ENCODE results near the gene OR4D11.
A peak's percentile ranks its signal among the peaks of the same experiment; 100 is the strongest.
"Not testable (repeated sequence)": the region's sequence is repeated elsewhere in the genome, so short reads cannot be mapped to it uniquely, and the experiment has no call there.

The OR4D11 gene

DNA sequence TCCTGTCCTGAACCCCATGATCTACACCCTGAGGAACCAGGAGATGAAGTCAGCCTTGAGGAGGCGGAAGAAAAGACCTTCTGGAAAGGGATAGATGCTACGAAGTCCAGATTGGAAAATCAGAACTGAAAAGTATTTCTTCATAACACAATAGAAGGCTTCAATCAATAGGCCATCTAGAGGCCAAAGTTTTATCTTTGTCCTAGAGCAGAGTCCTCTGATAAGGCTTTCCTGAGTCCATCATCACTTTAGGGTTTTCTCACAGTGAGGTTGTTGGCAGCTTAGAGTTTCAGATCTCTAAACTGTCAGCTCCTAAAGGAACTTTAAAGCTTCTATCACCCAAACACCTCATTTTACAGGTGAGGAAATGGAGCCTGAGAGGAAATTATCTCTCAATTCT lies 29.2 kb downstream of the OR4D11 start:
- H3K9me3 ChIP-seq (ENCODE audit: control insufficient read depth, insufficient read depth, low read length) = no peaks in the 10 kb centered on the region
- no peaks in the 10 kb centered on the region for H3K36me3 ChIP-seq (ENCODE audit: insufficient read depth, low read length)
- peaks cover 15% of the 10 kb centered on the region; the same call in 1 of the 2 replicates for H3K4me1 ChIP-seq (ENCODE audit: insufficient read depth, low read length)
- no peak overlapping the region for H3K9ac ChIP-seq (ENCODE audit: low read depth, low read length)

DNA sequence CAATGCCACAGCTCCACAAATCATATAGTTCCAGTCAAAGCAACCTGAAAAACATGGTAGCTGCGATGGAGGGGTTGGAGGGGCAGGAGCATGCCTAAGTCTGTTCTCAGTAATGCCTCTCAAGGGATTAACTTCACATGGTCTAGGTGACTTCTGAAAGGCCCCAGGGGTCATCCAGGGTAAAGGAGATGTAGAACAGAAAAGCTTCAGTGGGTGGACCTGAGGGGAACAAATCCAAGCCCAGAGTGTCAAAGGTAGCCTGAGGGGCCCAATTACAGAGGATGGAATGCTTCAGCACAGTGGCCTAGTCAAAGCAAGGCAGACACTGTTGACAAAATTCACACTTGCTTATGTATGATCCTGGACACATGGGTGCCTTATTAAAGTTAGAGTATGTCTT lies 31.3 kb downstream of the OR4D11 start:
- Histone ChIP-seq H3K9ac (ENCODE audit: low read depth, low read length) (no peak overlapping the region), H3K9me3 (ENCODE audit: control insufficient read depth, insufficient read depth, low read length) (no peaks in the 10 kb centered on the region), H3K4me1 (ENCODE audit: insufficient read depth, low read length) (no peaks in the 10 kb centered on the region), H3K36me3 (ENCODE audit: insufficient read depth, low read length) (no peaks in the 10 kb centered on the region)

DNA sequence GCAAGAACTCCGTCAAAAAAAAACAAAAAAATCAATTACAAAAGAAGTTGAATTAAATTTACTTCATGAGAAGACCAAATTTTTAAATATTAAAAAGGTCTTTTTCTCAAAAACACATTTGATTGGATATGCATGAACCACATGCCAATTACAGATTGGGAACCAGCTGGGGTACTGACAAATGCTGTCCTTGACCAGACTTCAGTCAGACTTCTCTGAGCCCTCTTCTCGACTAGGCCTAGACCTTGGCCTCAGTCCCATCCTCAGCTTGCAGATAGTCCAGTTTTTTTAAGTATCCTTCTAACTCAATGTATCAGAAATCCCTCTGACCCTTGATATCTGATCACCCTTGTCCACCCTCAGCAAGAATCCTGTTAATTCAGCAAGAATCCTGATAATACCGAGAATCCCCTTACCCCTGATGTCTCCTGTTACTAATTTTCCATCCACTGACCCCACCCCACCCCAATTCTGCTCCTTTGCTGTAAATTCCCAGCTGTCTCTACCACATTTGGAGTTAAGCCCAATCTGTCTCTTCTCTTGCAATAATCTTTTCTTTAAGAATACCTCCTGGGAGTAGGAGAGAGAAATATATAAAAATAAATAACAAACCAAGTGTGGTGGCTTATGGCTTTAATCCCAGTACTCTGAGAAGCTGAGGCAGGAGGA lies 38.9 kb downstream of the OR4D11 start:
- H3K36me3 ChIP-seq (ENCODE audit: insufficient read depth, low read length) = no peaks in the 10 kb centered on the region
- no peaks in the 10 kb centered on the region for H3K4me1 ChIP-seq (ENCODE audit: insufficient read depth, low read length)
- no peak overlapping the region for H3K9ac ChIP-seq (ENCODE audit: low read depth, low read length)
- H3K9me3 ChIP-seq (ENCODE audit: control insufficient read depth, insufficient read depth, low read length) = no peaks in the 10 kb centered on the region

DNA sequence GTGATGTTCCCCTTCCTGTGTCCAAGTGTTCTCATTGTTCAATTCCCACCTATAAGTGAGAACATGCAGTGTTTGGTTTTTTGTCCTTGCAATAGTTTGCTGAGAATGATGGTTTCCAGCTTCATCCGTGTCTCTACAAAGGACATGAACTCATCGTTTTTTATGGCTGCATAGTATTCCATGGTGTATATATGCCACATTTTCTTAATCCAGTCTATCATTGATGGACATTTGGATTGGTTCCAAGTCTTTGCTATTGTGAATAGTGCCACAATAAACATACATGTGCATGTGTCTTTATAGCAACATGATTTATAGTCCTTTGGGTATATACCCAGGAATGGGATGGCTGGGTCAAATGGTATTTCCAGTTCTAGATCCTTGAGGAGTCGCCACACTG lies 40.3 kb downstream of the OR4D11 start:
- H3K36me3 ChIP-seq (ENCODE audit: insufficient read depth, low read length); H3K9ac ChIP-seq (ENCODE audit: low read depth, low read length); H3K9me3 ChIP-seq (ENCODE audit: control insufficient read depth, insufficient read depth, low read length); H3K4me1 ChIP-seq (ENCODE audit: insufficient read depth, low read length): not testable (repeated sequence)

DNA sequence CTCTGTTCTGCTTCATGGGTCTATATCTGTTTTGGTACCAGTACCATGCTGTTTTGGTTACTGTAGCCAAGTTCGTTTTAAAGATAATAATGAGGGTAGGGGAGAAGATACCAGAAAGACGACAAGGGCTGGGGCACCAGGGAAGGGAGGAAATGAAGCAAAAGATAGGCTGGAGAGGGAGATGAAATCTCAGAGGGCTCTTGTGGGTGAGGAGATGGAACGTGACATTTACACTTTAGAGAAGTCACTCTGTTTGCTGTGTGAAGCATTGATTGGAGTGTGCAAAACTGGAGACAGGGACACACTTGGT lies 41.4 kb downstream of the OR4D11 start:
- H3K36me3 ChIP-seq (ENCODE audit: insufficient read depth, low read length) = no peaks in the 10 kb centered on the region
- H3K9ac ChIP-seq (ENCODE audit: low read depth, low read length) = peak overlapping the region; percentile 73; the same call in 1 of the 2 replicates
- no peaks in the 10 kb centered on the region for H3K9me3 ChIP-seq (ENCODE audit: control insufficient read depth, insufficient read depth, low read length)
- peaks cover 7% of the 10 kb centered on the region for H3K4me1 ChIP-seq (ENCODE audit: insufficient read depth, low read length)

DNA sequence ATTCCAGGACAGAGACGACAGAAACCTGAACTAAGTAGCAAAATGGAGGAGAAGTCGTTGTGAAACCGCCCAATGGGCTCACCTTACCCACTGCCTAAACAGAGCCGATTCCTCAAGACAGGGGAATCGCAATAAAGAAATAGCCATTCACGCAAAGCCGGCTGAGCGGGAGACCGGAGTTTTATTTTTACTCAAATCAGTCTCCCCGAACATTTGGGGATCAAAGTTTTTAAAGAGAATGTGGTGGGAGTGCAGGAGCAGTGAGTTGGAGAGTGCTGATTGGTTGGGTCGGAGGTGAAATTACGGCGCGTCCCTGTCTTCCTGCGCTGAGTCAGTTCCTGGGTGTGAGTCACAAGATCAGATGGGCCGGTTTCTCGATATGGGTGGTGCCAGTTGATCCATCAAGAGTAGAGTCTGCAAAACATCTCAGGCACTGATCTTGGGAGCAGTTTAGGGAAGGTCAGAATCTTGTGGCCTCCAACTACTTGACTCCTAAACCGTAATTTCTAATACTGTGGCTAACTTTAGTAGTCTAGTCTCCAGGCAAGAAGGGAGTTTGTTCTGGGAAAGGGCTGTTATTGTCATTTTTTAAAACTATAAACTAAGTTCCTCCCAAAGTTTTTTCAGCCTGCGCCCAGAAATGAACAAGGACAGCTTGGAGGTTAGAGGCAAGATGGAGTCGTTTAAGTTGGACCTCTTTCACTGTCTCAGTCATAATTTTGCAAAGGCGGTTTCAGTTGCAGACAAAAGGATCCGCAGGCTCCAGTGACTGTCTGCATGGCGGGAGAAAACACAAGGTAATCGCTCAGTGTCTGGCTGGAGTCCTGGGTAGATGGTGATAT lies 42.0 kb downstream of the OR4D11 start:
- no peaks in the 10 kb centered on the region for H3K36me3 ChIP-seq (ENCODE audit: insufficient read depth, low read length)
- H3K4me1 ChIP-seq (ENCODE audit: insufficient read depth, low read length) = peaks cover 7% of the 10 kb centered on the region
- peak overlapping the region; percentile 73 for H3K9ac ChIP-seq (ENCODE audit: low read depth, low read length)
- no peaks in the 10 kb centered on the region for H3K9me3 ChIP-seq (ENCODE audit: control insufficient read depth, insufficient read depth, low read length)

DNA sequence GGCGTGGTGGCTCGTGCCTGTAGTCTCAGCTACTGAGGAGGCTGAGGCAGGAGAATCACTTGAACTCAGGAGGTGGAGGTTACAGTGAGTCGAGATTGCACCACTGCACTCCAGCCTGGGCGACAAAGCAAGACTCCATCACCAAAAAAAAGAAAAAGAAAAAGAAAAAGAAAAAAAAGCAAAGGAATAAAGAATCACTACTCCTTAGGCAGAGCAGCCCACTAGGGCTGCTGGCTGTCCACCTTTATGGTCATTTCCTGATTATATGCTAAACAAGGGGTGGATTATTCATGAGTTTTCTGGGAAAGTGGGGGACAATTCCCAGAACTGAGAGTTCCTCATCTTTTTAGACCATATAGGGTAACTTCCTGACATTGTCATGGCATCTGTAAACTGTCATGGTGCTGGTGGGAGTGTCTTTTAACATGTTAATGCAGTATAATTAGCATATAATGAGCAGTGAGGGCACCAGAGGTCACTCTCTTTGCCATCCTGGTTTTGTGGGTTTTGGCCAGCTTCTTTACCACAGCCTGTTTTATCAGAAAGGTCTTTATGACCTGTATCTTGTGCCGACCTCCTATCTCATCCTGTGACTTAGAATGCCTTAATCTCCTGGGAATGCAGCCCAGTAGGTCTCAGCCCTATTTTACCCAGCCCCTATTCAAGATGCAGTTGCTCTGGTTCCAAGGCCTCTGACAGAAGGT lies 44.4 kb downstream of the OR4D11 start:
- not testable (repeated sequence) for H3K4me1 ChIP-seq (ENCODE audit: insufficient read depth, low read length); H3K36me3 ChIP-seq (ENCODE audit: insufficient read depth, low read length); H3K9me3 ChIP-seq (ENCODE audit: control insufficient read depth, insufficient read depth, low read length); H3K9ac ChIP-seq (ENCODE audit: low read depth, low read length)

DNA sequence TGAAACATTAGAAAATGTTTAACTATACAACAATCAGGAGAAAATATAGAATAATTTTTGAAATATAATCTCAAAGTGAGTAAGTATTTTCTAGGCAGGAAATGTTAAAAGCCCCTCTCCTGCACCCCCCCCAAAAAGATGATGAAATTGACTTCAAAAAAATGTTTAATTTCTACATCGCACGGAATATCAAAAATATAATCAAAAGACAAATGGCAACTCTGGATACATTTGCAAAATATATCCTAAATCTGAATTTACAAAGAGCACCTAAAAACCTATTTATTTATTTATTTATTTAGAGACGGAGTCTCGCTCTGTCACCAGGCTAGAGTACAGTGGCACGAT lies 44.9 kb downstream of the OR4D11 start:
- Histone ChIP-seq H3K9ac (ENCODE audit: low read depth, low read length) (no peak overlapping the region), H3K36me3 (ENCODE audit: insufficient read depth, low read length) (no peaks in the 10 kb centered on the region), H3K4me1 (ENCODE audit: insufficient read depth, low read length) (peaks cover 10% of the 10 kb centered on the region), H3K9me3 (ENCODE audit: control insufficient read depth, insufficient read depth, low read length) (no peaks in the 10 kb centered on the region)

DNA sequence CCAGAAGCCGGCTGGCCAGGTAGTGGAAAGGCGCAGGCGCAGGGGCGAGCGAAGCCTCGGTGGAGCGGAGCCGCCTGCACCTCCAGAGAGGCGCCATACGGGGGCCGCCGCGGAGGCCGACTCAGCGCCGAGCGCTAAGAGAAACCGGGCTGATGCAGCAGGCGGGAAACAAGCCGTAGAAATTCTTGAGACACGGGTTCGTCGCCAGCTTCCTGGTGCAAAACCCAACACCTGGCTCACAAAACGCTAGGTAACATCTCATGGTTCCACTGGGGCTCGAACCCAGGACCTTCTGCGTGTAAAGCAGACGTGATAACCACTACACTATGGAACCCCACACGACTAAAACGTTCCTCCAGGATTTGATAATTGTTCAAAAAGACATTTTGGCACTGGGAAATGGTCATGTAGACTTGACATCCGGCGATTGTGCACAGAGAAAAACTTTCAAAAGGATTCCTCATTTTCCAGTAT lies 47.0 kb downstream of the OR4D11 start:
- H3K4me1 ChIP-seq (ENCODE audit: insufficient read depth, low read length) = peaks cover 10% of the 10 kb centered on the region
- H3K36me3 ChIP-seq (ENCODE audit: insufficient read depth, low read length) = no peaks in the 10 kb centered on the region
- peak overlapping the region; percentile 81 for H3K9ac ChIP-seq (ENCODE audit: low read depth, low read length)
- H3K9me3 ChIP-seq (ENCODE audit: control insufficient read depth, insufficient read depth, low read length) = no peaks in the 10 kb centered on the region

DNA sequence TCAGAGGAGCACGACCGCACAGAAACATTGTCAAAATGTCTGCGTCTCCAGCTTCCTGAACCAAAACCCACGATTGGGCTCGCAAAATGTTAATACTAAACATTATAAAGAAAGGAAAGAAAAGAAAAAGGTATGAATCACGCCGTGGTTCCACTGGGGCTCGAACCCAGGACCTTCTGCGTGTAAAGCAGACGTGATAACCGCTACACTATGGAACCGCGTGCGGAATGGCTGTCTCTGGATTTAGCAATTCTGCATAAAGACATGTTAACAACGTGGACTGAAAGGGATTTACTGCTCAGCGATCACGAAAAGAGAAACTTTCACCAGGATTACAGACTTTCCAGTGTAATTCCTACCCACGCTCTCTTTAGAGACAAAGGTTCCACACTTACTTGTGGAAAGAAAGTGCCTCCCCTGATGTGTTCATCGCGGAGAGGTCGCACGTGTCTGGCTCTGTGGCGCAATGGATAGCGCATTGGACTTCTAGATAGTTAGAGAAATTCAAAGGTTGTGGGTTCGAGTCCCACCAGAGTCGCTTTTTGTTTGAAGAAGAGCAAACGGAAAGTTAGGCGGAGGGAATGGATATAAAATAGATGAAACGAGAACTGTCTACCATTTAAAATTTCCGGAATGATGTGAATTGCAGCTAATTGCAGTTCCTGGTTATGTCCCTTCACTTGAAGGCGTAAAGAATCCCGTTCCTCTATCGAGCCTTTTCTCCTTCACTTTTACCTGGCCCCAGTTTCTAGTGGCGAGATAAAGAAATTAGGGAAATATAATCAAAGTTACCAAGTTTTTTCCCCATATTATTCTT lies 47.7 kb downstream of the OR4D11 start:
- Histone ChIP-seq H3K36me3 (ENCODE audit: insufficient read depth, low read length) (no peaks in the 10 kb centered on the region), H3K9me3 (ENCODE audit: control insufficient read depth, insufficient read depth, low read length) (no peaks in the 10 kb centered on the region), H3K9ac (ENCODE audit: low read depth, low read length) (peak overlapping the region; percentile 81), H3K4me1 (ENCODE audit: insufficient read depth, low read length) (peaks cover 10% of the 10 kb centered on the region)

DNA sequence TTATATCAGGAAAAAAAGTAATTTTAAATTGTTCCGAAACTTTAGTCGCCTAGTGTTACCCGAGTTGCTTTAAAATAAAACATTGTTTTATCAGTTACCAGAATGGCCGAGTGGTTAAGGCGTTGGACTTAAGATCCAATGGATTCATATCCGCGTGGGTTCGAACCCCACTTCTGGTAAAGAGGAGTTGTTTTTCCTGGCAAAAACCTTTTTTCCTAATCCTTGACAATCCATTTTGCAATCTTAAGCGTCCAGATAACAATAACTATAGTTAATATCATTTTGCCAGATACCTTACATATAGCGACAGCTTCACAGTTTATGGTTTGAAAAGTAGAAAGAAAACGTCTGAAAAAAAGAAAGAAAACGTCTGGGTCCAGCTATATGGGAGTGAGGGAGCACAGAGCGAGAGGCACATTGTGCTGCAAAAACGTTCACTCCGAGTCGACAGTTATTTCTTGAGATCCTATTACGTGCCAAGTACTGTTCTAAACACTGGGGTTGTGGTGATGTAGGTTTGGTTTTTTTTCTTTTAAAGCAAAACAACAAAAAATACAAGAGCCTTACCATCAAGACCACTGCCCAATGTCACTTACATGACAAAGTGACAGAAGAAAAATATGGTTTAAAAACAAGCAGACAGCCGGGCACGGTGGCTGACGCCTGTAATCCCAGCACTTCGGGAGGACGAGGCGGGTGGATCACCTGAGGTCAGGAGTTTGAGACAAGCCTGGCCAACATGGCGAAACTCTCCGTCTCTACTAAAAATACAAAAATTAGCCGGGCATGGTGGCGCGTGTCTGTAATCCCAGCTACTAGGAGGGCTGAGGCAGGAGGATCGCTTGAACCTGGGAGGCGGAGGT lies 48.5 kb downstream of the OR4D11 start:
- Histone ChIP-seq H3K4me1 (ENCODE audit: insufficient read depth, low read length) (peaks cover 10% of the 10 kb centered on the region), H3K9me3 (ENCODE audit: control insufficient read depth, insufficient read depth, low read length) (no peaks in the 10 kb centered on the region), H3K9ac (ENCODE audit: low read depth, low read length) (peak overlapping the region; percentile 81), H3K36me3 (ENCODE audit: insufficient read depth, low read length) (no peaks in the 10 kb centered on the region)

DNA sequence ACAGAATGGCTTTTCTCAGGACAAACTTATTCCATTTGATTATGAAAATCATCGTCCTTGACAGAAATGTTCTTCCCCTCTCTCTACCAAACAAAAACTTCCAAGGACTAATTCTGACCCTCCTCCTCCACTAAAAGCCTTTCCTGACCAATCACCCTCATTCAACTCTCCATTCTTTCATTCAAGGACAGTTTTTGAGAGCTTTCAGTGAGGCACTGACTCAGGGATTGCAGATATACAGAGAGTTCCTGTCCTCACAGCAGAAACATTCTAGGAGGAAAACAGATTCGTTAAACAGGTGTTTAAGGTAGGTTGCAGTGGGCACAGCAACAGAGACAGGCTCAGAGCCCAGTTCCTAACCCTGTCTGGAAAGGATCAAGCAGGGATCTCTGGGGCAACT lies 49.5 kb downstream of the OR4D11 start:
- peak overlapping the region; percentile 81; the same call in 1 of the 2 replicates for H3K9ac ChIP-seq (ENCODE audit: low read depth, low read length)
- peaks cover 7% of the 10 kb centered on the region for H3K4me1 ChIP-seq (ENCODE audit: insufficient read depth, low read length)
- H3K9me3 ChIP-seq (ENCODE audit: control insufficient read depth, insufficient read depth, low read length) = no peaks in the 10 kb centered on the region
- H3K36me3 ChIP-seq (ENCODE audit: insufficient read depth, low read length) = no peaks in the 10 kb centered on the region

DNA sequence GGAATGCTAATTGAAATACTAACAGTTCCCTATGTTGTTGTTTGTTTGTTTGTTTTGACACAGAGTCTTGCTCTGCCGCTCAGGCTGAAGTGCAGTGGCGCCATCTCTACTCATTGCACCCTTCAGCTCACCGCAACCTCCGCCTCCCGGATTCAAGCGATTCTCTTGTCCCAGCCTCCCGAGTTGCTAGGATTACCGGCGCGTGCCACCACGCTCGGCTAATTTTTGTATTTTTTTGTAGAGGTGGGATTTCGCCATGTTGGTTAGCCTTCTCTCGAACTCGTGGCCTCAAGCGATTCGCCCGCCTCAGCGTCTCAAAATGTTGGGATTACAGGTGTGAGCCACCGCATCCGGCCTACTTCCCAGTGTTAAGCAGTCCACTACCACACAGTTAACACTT lies 49.9 kb downstream of the OR4D11 start:
- Histone ChIP-seq H3K9ac (ENCODE audit: low read depth, low read length) (no peak overlapping the region; the same call in 1 of the 2 replicates), H3K4me1 (ENCODE audit: insufficient read depth, low read length) (peaks cover 3% of the 10 kb centered on the region; the same call in 1 of the 2 replicates), H3K9me3 (ENCODE audit: control insufficient read depth, insufficient read depth, low read length) (no peaks in the 10 kb centered on the region), H3K36me3 (ENCODE audit: insufficient read depth, low read length) (no peaks in the 10 kb centered on the region)
